HepG2 (cell line): ENCODE data around the gene CNIH4. TPM values are rescaled to one million over a fixed set of nuclear protein-coding genes. Genes with fewer than 3 reads are reported as not detected.
A peak's percentile ranks its signal among the peaks of the same experiment; 100 is the strongest.

ENCODE experiments used
- ATF7-NPFF ChIP-seq: sonication (generic); formaldehyde crosslinking; IDR thresholded peaks from 2 replicates; pipeline ENCODE4 v1.8.1; 2023; ENCODE audit warnings: mild to moderate bottlenecking, low read depth, missing genetic modification reagents, moderate library complexity
- BRCA1 ChIP-seq: sonication (generic); formaldehyde crosslinking; IDR thresholded peaks from 2 replicates; pipeline ENCODE4 v1.4.0; 2020; ENCODE audit warnings: missing genetic modification reagents
- DR1 ChIP-seq: sonication (generic); formaldehyde crosslinking; IDR thresholded peaks from 2 replicates; pipeline ENCODE4 v1.8.0; 2021; ENCODE audit warnings: mild to moderate bottlenecking, missing genetic modification reagents, inconsistent platforms
- NCOR1 ChIP-seq: fragments of 200-600 bp; sonication (generic); IDR thresholded peaks from 2 replicates; pipeline ENCODE4 v1.7.0; 2017; ENCODE audit warnings: antibody characterized with exemption, low read length, borderline replicate concordance
- SETDB1 ChIP-seq: sonication (generic); formaldehyde crosslinking; IDR thresholded peaks from 2 replicates; pipeline ENCODE4 v1.5.1; 2020; ENCODE audit warnings: missing genetic modification reagents, mild to moderate bottlenecking, borderline replicate concordance
- SMC3 ChIP-seq: IDR thresholded peaks from 2 replicates; pipeline ENCODE4 v1.6.1; 2011; ENCODE audit warnings: low read length, improper control_type of control experiment
- TBX3 ChIP-seq: fragments of 450-650 bp; IDR thresholded peaks from 2 replicates; pipeline ENCODE4 v1.6.1; 2017; ENCODE audit warnings: antibody characterized with exemption, mild to moderate bottlenecking, inconsistent platforms, borderline replicate concordance
- U2AF2 ChIP-seq: fragments of 200-400 bp; formaldehyde crosslinking; IDR thresholded peaks from 2 replicates; pipeline ENCODE4 v1.6.1; 2017; ENCODE audit warnings: low read depth, mild to moderate bottlenecking, low read length
- ZFP41 ChIP-seq: sonication (generic); formaldehyde crosslinking; IDR thresholded peaks from 2 replicates; pipeline ENCODE4 v1.4.0; 2020; ENCODE audit warnings: mild to moderate bottlenecking, missing genetic modification reagents, borderline replicate concordance
- ZNF263 ChIP-seq: sonication (generic); formaldehyde crosslinking; IDR thresholded peaks from 2 replicates; pipeline ENCODE4 v1.4.0; 2020; ENCODE audit warnings: missing genetic modification reagents
- ZNF274 ChIP-seq: sonication (generic); formaldehyde crosslinking; IDR thresholded peaks from 2 replicates; pipeline ENCODE4 v1.5.1; 2020; ENCODE audit warnings: mild to moderate bottlenecking, missing genetic modification reagents
- polyA plus RNA-seq, 8 experiments: library from polyadenylated mRNA; depleted of rRNA in 3 of 8; stranded (reverse) in 7 of 8; unstranded in 1 of 8; fragments of >200 nt; fragmentation: Illumina TruSeq in 4 of 8; extraction: Trizol in 4 of 8; gene quantifications; 2 replicates each; pipeline versions ENCODE4 v1.2.1 to v1.2.3, GENCODE V29; 2011 to 2016; ENCODE audit warnings: low read depth in 4 of 8, missing spikeins in 1 of 8, mixed read lengths in 1 of 8; ENCODE audit not compliant: insufficient read depth in 1 of 8
- total RNA-seq, 5 experiments: library from RNA; depleted of rRNA; stranded (reverse); fragments of >200 nt; fragmentation: Illumina TruSeq; extraction: Trizol; gene quantifications; 2 replicates each; pipeline ENCODE4 v1.2.3, GENCODE V29; 2016; ENCODE audit warnings: low read depth in 1 of 5
- TF ChIP-seq, protein P1 (sequence below): sonication (generic); formaldehyde crosslinking; IDR thresholded peaks from 2 replicates; pipeline ENCODE4 v1.5.0; 2020; ENCODE audit warnings: mild to moderate bottlenecking, missing genetic modification reagents
- TF ChIP-seq, protein P2 (sequence below): sonication (generic); formaldehyde crosslinking; IDR thresholded peaks from 2 replicates; pipeline ENCODE4 v1.4.0; 2020; ENCODE audit warnings: missing genetic modification reagents
- TF ChIP-seq, protein P3 (sequence below): fragments of 450-650 bp; IDR thresholded peaks from 2 replicates; pipeline ENCODE4 v1.6.1; 2017
- TF ChIP-seq, protein P4 (sequence below): sonication (generic); formaldehyde crosslinking; IDR thresholded peaks from 2 replicates; pipeline ENCODE4 v1.8.0; 2022; ENCODE audit warnings: missing genetic modification reagents, low read depth, mild to moderate bottlenecking, borderline replicate concordance
- TF ChIP-seq, protein P5 (sequence below): sonication (generic); formaldehyde crosslinking; IDR thresholded peaks from 2 replicates; pipeline ENCODE4 v1.4.0; 2020; ENCODE audit warnings: missing genetic modification reagents

CNIH4 gene
- total and polyA plus RNA-seq, 2 of the 13 experiments (the other 11 are each of a cell fraction or from before 2014, with no cell fraction given): 51.8 to 52.9 TPM

DNA sequence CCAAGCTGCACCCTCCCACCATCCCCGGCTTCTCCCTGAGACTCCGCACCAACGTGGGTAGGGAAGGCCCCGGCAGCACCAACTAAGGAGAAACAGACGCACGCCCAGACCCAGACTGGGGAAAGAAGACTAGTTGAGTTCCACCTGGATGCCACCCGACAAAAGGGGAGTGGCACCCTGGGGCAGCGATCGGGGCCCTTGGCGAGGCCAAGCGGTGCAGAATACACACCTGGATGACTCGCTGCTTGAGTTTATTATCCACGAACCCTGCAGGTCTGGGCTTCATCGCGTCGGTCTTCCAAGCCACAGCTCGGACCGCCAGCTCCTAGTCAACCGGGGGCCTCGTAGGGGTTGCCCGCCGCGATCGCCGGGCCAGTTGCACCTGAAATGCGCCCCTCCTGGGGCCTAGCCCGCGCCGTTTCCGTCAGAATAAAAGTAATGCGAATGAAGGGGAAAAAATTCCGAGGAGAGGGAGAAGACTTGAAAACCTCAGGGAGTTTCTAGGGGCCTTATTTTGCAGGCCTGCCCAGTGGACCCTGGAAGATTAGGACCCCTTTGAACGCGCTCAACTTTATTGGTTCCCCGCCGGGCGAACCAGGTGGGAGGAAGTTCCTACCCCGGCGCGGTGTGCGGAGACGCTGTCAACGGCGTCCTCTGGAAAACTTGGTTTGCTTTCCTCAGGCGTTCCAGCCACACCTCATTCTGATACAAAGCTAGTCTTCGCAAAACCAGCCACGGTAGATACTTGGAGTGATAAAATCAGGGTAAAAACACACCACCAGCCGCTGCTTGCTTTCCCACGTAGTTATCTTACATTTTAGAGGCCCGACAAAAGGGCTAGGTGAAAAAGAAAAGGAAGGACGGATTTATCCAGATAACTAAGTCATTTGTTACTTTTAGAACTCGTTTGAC lies 26.6 kb upstream of the CNIH4 start, which contains the start of gene NVL (continued):
- TF ChIP-seq, protein P1, sequence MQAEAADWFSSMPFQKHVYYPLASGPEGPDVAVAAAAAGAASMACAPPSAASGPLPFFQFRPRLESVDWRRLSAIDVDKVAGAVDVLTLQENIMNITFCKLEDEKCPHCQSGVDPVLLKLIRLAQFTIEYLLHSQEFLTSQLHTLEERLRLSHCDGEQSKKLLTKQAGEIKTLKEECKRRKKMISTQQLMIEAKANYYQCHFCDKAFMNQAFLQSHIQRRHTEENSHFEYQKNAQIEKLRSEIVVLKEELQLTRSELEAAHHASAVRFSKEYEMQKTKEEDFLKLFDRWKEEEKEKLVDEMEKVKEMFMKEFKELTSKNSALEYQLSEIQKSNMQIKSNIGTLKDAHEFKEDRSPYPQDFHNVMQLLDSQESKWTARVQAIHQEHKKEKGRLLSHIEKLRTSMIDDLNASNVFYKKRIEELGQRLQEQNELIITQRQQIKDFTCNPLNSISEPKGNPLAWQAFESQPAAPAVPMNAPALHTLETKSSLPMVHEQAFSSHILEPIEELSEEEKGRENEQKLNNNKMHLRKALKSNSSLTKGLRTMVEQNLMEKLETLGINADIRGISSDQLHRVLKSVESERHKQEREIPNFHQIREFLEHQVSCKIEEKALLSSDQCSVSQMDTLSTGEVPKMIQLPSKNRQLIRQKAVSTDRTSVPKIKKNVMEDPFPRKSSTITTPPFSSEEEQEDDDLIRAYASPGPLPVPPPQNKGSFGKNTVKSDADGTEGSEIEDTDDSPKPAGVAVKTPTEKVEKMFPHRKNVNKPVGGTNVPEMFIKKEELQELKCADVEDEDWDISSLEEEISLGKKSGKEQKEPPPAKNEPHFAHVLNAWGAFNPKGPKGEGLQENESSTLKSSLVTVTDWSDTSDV: no peak
- TF ChIP-seq BRCA1 (CRISPR knock-in tag): no peak
- no peak for TF ChIP-seq ZFP41
- no peak for TF ChIP-seq NCOR1
- TF ChIP-seq ZNF274: no peak; the same call in 1 of the 2 replicates
- peak; percentile 73 for TF ChIP-seq DR1 (CRISPR knock-in tag)
- TF ChIP-seq ATF7-NPFF (CRISPR knock-in tag): no peak
- no peak for TF ChIP-seq TBX3
- no peak for TF ChIP-seq U2AF2
- 0 out of 2 replicates have a peak, but pooled peaks have one; percentile 18 for TF ChIP-seq ZNF263
- TF ChIP-seq, protein P2, sequence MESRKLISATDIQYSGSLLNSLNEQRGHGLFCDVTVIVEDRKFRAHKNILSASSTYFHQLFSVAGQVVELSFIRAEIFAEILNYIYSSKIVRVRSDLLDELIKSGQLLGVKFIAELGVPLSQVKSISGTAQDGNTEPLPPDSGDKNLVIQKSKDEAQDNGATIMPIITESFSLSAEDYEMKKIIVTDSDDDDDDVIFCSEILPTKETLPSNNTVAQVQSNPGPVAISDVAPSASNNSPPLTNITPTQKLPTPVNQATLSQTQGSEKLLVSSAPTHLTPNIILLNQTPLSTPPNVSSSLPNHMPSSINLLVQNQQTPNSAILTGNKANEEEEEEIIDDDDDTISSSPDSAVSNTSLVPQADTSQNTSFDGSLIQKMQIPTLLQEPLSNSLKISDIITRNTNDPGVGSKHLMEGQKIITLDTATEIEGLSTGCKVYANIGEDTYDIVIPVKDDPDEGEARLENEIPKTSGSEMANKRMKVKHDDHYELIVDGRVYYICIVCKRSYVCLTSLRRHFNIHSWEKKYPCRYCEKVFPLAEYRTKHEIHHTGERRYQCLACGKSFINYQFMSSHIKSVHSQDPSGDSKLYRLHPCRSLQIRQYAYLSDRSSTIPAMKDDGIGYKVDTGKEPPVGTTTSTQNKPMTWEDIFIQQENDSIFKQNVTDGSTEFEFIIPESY: no peak
- TF ChIP-seq, protein P3, sequence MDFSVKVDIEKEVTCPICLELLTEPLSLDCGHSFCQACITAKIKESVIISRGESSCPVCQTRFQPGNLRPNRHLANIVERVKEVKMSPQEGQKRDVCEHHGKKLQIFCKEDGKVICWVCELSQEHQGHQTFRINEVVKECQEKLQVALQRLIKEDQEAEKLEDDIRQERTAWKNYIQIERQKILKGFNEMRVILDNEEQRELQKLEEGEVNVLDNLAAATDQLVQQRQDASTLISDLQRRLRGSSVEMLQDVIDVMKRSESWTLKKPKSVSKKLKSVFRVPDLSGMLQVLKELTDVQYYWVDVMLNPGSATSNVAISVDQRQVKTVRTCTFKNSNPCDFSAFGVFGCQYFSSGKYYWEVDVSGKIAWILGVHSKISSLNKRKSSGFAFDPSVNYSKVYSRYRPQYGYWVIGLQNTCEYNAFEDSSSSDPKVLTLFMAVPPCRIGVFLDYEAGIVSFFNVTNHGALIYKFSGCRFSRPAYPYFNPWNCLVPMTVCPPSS: no peak
- no peak for TF ChIP-seq SMC3
- TF ChIP-seq, protein P4, sequence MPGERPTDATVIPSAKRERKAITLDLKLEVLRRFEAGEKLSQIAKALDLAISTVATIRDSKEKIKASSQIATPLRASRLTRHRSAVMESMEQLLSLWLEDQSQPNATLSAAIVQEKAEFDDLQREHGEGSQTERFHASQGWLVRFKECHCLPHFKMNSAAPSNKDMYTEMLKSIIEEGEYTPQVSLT (CRISPR knock-in tag): no peak
- TF ChIP-seq, protein P5, sequence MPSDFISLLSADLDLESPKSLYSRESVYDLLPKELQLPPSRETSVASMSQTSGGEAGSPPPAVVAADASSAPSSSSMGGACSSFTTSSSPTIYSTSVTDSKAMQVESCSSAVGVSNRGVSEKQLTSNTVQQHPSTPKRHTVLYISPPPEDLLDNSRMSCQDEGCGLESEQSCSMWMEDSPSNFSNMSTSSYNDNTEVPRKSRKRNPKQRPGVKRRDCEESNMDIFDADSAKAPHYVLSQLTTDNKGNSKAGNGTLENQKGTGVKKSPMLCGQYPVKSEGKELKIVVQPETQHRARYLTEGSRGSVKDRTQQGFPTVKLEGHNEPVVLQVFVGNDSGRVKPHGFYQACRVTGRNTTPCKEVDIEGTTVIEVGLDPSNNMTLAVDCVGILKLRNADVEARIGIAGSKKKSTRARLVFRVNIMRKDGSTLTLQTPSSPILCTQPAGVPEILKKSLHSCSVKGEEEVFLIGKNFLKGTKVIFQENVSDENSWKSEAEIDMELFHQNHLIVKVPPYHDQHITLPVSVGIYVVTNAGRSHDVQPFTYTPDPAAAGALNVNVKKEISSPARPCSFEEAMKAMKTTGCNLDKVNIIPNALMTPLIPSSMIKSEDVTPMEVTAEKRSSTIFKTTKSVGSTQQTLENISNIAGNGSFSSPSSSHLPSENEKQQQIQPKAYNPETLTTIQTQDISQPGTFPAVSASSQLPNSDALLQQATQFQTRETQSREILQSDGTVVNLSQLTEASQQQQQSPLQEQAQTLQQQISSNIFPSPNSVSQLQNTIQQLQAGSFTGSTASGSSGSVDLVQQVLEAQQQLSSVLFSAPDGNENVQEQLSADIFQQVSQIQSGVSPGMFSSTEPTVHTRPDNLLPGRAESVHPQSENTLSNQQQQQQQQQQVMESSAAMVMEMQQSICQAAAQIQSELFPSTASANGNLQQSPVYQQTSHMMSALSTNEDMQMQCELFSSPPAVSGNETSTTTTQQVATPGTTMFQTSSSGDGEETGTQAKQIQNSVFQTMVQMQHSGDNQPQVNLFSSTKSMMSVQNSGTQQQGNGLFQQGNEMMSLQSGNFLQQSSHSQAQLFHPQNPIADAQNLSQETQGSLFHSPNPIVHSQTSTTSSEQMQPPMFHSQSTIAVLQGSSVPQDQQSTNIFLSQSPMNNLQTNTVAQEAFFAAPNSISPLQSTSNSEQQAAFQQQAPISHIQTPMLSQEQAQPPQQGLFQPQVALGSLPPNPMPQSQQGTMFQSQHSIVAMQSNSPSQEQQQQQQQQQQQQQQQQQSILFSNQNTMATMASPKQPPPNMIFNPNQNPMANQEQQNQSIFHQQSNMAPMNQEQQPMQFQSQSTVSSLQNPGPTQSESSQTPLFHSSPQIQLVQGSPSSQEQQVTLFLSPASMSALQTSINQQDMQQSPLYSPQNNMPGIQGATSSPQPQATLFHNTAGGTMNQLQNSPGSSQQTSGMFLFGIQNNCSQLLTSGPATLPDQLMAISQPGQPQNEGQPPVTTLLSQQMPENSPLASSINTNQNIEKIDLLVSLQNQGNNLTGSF (CRISPR knock-in tag): no peak
- TF ChIP-seq SETDB1 (CRISPR knock-in tag): no peak
